K562 (cell line): ENCODE results near the gene STEAP1B.

Source experiments
- CBX5 ChIP-seq: IDR thresholded peaks from 2 replicates; pipeline ENCODE4 v1.6.1; 2014; ENCODE audit warnings: low read depth, borderline replicate concordance
- DNMT1 ChIP-seq: fragments of 450-650 bp; IDR thresholded peaks from 2 replicates; pipeline ENCODE4 v1.6.1; 2016; ENCODE audit warnings: antibody characterized with exemption, mild to moderate bottlenecking
- ESRRA ChIP-seq: fragments of 450-650 bp; IDR thresholded peaks from 2 replicates; pipeline ENCODE4 v1.6.1; 2014; ENCODE audit warnings: low read depth, mild to moderate bottlenecking, moderate library complexity, borderline replicate concordance
- EZH2 ChIP-seq: IDR thresholded peaks from 2 replicates; pipeline ENCODE4 v1.6.1; 2012; ENCODE audit warnings: low read depth, mild to moderate bottlenecking, inconsistent platforms, low read length, borderline replicate concordance
- HLTF ChIP-seq: fragments of 450-650 bp; IDR thresholded peaks from 2 replicates; pipeline ENCODE4 v1.6.1; 2016
- JUND ChIP-seq, 2 experiments: IDR thresholded peaks; 2 replicates in 1 of 2; 3 replicates in 1 of 2; pipeline ENCODE4 v1.6.1; 2011; ENCODE audit warnings: borderline replicate concordance in 2 of 2, low read depth in 2 of 2, low read length in 2 of 2, improper control_type of control experiment in 1 of 2, missing biosample characterization in 1 of 2, missing genetic modification characterization in 1 of 2, missing genetic modification reagents in 1 of 2
- POLR2A ChIP-seq: fragments of 450-650 bp; conservative IDR thresholded peaks from 2 replicates; pipeline ENCODE4 v1.6.1; 2016
- SMARCE1 ChIP-seq: fragments of 450-650 bp; IDR thresholded peaks from 2 replicates; pipeline ENCODE4 v1.7.1; 2016; ENCODE audit warnings: mild to moderate bottlenecking
- ZBTB7A ChIP-seq: IDR thresholded peaks from 2 replicates; pipeline ENCODE4 v1.6.1; 2011; ENCODE audit warnings: low read depth, mild to moderate bottlenecking, low read length, moderate library complexity, borderline replicate concordance; ENCODE audit not compliant: control insufficient read depth
- ZNF592 ChIP-seq: fragments of 450-650 bp; IDR thresholded peaks from 2 replicates; pipeline ENCODE4 v1.6.1; 2017; ENCODE audit warnings: antibody characterized with exemption, mild to moderate bottlenecking
- ZNF639 ChIP-seq, 2 experiments: fragments of 200-800 bp in 1 of 2; sonication (Bioruptor generic) in 1 of 2; sonication (generic) in 1 of 2; formaldehyde crosslinking in 1 of 2; IDR thresholded peaks in 1 of 2; conservative IDR thresholded peaks in 1 of 2; 2 replicates each; pipeline versions ENCODE4 v1.5.0 to v1.6.1; 2016 to 2020; ENCODE audit warnings: missing compliant biosample characterization in 1 of 2, missing genetic modification characterization in 1 of 2, missing genetic modification reagents in 1 of 2
- TF ChIP-seq, protein P1 (sequence below), 2 experiments: fragments of 450-650 bp; formaldehyde crosslinking in 1 of 2; IDR thresholded peaks; 2 replicates each; pipeline versions ENCODE4 v1.4.0 to v1.6.1; 2014 to 2020; ENCODE audit warnings: mild to moderate bottlenecking in 2 of 2, borderline replicate concordance in 1 of 2, low read depth in 1 of 2

GRCh38 chr7:22400150-22400814 lies 99.7 kb downstream of the STEAP1B start:
- TF ChIP-seq ZBTB7A (no peak), ZNF592 (no peak), DNMT1 (no peak), HLTF (no peak), POLR2A (no peak), ESRRA (no peak), SMARCE1 (no peak), ZNF639 (CRISPR knock-in tag; conservative IDR thresholded peaks at IDR 0.05 in 1 of 2, IDR thresholded peaks at IDR 0.05 in 1 of 2) (no peak), EZH2 (no peak), CBX5 (no peak), JUND (IDR thresholded peaks at IDR 0.05; ENCODE audit: borderline replicate concordance, low read depth, low read length) (no peak), JUND (tag; IDR thresholded peaks at IDR 0.05; ENCODE audit: borderline replicate concordance, low read depth, low read length) (no peak)
- TF ChIP-seq, protein P1, sequence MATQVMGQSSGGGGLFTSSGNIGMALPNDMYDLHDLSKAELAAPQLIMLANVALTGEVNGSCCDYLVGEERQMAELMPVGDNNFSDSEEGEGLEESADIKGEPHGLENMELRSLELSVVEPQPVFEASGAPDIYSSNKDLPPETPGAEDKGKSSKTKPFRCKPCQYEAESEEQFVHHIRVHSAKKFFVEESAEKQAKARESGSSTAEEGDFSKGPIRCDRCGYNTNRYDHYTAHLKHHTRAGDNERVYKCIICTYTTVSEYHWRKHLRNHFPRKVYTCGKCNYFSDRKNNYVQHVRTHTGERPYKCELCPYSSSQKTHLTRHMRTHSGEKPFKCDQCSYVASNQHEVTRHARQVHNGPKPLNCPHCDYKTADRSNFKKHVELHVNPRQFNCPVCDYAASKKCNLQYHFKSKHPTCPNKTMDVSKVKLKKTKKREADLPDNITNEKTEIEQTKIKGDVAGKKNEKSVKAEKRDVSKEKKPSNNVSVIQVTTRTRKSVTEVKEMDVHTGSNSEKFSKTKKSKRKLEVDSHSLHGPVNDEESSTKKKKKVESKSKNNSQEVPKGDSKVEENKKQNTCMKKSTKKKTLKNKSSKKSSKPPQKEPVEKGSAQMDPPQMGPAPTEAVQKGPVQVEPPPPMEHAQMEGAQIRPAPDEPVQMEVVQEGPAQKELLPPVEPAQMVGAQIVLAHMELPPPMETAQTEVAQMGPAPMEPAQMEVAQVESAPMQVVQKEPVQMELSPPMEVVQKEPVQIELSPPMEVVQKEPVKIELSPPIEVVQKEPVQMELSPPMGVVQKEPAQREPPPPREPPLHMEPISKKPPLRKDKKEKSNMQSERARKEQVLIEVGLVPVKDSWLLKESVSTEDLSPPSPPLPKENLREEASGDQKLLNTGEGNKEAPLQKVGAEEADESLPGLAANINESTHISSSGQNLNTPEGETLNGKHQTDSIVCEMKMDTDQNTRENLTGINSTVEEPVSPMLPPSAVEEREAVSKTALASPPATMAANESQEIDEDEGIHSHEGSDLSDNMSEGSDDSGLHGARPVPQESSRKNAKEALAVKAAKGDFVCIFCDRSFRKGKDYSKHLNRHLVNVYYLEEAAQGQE (IDR thresholded peaks at IDR 0.05; ENCODE audit: borderline replicate concordance), result no peak
- TF ChIP-seq, protein P1 (CRISPR knock-in tag; IDR thresholded peaks at IDR 0.05; ENCODE audit: low read depth), result no peak
